ENCODE data around the gene BEND7.

Gene BEND7

GRCh38 chr10:13399752-13400151 is 129.1 kb downstream of the BEND7 start:
- H3K4me3 Mint-ChIP-seq = no peak overlapping the region
- H3K27ac Mint-ChIP-seq = no peak overlapping the region
- H3K4me1 Mint-ChIP-seq = no peaks in the 10 kb centered on the region
- no peak for ATAC-seq
- H3K27me3 Mint-ChIP-seq = peaks cover 8% of the 10 kb centered on the region
- H3K9me3 Mint-ChIP-seq = no peaks in the 10 kb centered on the region
- no peak for DNase-seq

- DNase-seq (no peak), ATAC-seq (no peak)
- Mint-ChIP-seq H3K4me3 (no peak overlapping the region), H3K4me1 (no peaks in the 10 kb centered on the region), H3K9me3 (no peaks in the 10 kb centered on the region), H3K27ac (no peak overlapping the region), H3K27me3 (peaks cover 8% of the 10 kb centered on the region)
Observed at GRCh38 chr10:13399236-13399635, 129.6 kb downstream of the BEND7 start.

- no peaks in the 10 kb centered on the region for H3K4me1 Mint-ChIP-seq
- no peak overlapping the region for H3K4me3 Mint-ChIP-seq
- peaks cover 8% of the 10 kb centered on the region for H3K27me3 Mint-ChIP-seq
- ATAC-seq = no peak
- H3K9me3 Mint-ChIP-seq = no peaks in the 10 kb centered on the region
- DNase-seq = no peak
- no peak overlapping the region for H3K27ac Mint-ChIP-seq
Observed at GRCh38 chr10:13397052-13397451, 131.8 kb downstream of the BEND7 start.

GRCh38 chr10:13396369-13396768 is 132.4 kb downstream of the BEND7 start:
- H3K27ac Mint-ChIP-seq = no peak overlapping the region
- DNase-seq (no peak), ATAC-seq (no peak)
- H3K27me3 Mint-ChIP-seq = peaks cover 8% of the 10 kb centered on the region
- H3K4me1 Mint-ChIP-seq = no peaks in the 10 kb centered on the region
- no peak overlapping the region for H3K4me3 Mint-ChIP-seq
- no peaks in the 10 kb centered on the region for H3K9me3 Mint-ChIP-seq

GRCh38 chr10:13395540-13395939 is 133.3 kb downstream of the BEND7 start:
- H3K27me3 Mint-ChIP-seq = peaks cover 7% of the 10 kb centered on the region

GRCh38 chr10:13393640-13394039 is 135.2 kb downstream of the BEND7 start:
- Mint-ChIP-seq H3K9me3 (no peaks in the 10 kb centered on the region), H3K27me3 (no peaks in the 10 kb centered on the region), H3K4me3 (no peak overlapping the region), H3K27ac (no peak overlapping the region), H3K4me1 (no peaks in the 10 kb centered on the region)
- DNase-seq = no peak
- ATAC-seq = no peak

More at GRCh38 chr10:13395540-13395939, 133.3 kb downstream of the BEND7 start:
- H3K4me3 Mint-ChIP-seq = no peak overlapping the region
- H3K27ac Mint-ChIP-seq = no peak overlapping the region
- H3K9me3 Mint-ChIP-seq = no peaks in the 10 kb centered on the region
- no peaks in the 10 kb centered on the region for H3K4me1 Mint-ChIP-seq
- no peak for ATAC-seq
- no peak for DNase-seq

- Mint-ChIP-seq H3K27ac (no peak overlapping the region), H3K4me1 (no peaks in the 10 kb centered on the region), H3K4me3 (no peak overlapping the region), H3K27me3 (no peaks in the 10 kb centered on the region), H3K9me3 (no peaks in the 10 kb centered on the region)
- DNase-seq (no peak), ATAC-seq (no peak)
Observed at GRCh38 chr10:13392701-13393100, 136.1 kb downstream of the BEND7 start.

Data from stimulated activated naive CD8-positive, alpha-beta T cell treated with anti-CD3 and anti-CD28 coated beads, Interleukin-15, amount 100 ng/mL, for 72 hours (primary cell).